Left lung (tissue), 10 donors: Measurements from ENCODE around the gene SPOP. TPM values are rescaled to one million over a fixed set of nuclear protein-coding genes. Genes with fewer than 3 reads are reported as not detected.

ENCODE experiments used
- ATAC-seq: fragments of 200-7000 bp; cut with Tn5 transposase; one replicate; pipeline ENCODE4 v1.9.1; 2020; ENCODE audit warnings: moderate library complexity
- DNase-seq, 4 donors: peaks; one replicate each; pipeline ENCODE4 v3.0.0-alpha.2; 2013 to 2020
- H3K27ac ChIP-seq, 2 donors: fragments of 200-600 bp; sonication (generic) in 1 of 2; one replicate each; pipeline versions ENCODE4 v1.5.0 to v1.8.0; 2020 to 2021
- H3K27me3 ChIP-seq, 2 donors: fragments of 200-600 bp; sonication (generic) in 1 of 2; one replicate each; pipeline versions ENCODE4 v1.5.0 to v1.8.0; 2020 to 2021
- H3K36me3 ChIP-seq, 2 donors: fragments of 200-600 bp; sonication (generic) in 1 of 2; one replicate each; pipeline versions ENCODE4 v1.5.0 to v1.8.0; 2020 to 2021
- H3K4me1 ChIP-seq, 2 donors: fragments of 200-600 bp; one replicate each; pipeline ENCODE4 v1.8.0; 2021
- H3K4me3 ChIP-seq, 2 donors: fragments of 200-600 bp; sonication (generic) in 1 of 2; one replicate each; pipeline versions ENCODE4 v1.5.0 to v1.8.0; 2020 to 2021; ENCODE audit warnings: mild to moderate bottlenecking in 1 of 2
- H3K9me3 ChIP-seq, 2 donors: fragments of 200-600 bp; sonication (generic) in 1 of 2; one replicate each; pipeline versions ENCODE4 v1.5.0 to v1.8.0; 2020 to 2021
- CTCF ChIP-seq, 2 donors: fragments of 200-600 bp; sonication (generic) in 1 of 2; IDR thresholded peaks; one replicate each; pipeline versions ENCODE4 v1.5.0 to v1.8.0; 2021; ENCODE audit warnings: antibody characterized with exemption in 2 of 2
- intact Hi-C, 2 donors: fragments of 100-400 bp; cut with DNase I; formaldehyde crosslinking; loops; one replicate each; pipeline versions ENCODE4 v1.11.2 to v1.14.2; 2022
- polyA plus RNA-seq, 6 donors: library from polyadenylated mRNA; unstranded; fragments of 120-200 nt; gene quantifications; one replicate each; pipeline ENCODE4 v1.2.1, GENCODE V29; 2013; ENCODE audit not compliant: insufficient read length in 6 of 6
- total RNA-seq, 2 donors: library from RNA; stranded (reverse); fragmentation: NEBNext Ultra II Directional; extraction: Animal tissue kit (Norgen Biotek cat#: 25700); gene quantifications; one replicate each; pipeline ENCODE4 v1.2.1, GENCODE V29; 2021
- donor health status: DM: no; HTN: yes; CAD: no.
- donor health status: DM: no; HTN: no; CAD: no.

The SPOP gene
- total and polyA plus RNA-seq, 8 donors: 68.7 to 89.6 (median 79.1) TPM

- H3K27me3 ChIP-seq: no peaks in the 10 kb centered on the region
- H3K27ac ChIP-seq: no peak overlapping the region
- H3K36me3 ChIP-seq: peaks cover 0 to 18% of the 10 kb centered on the region in 2 donors
- no peak overlapping the region for H3K4me3 ChIP-seq
- DNase-seq (no peak), ATAC-seq (peak; percentile 49)
- intact Hi-C loops: loop anchor here in 1 of 2 donors (10.0 kb wide), 1 partner anchor 121 kb away; the partner anchor contains the start of gene NXPH3
- H3K9me3 ChIP-seq: no peaks in the 10 kb centered on the region
- no peak for TF ChIP-seq CTCF (IDR thresholded peaks at IDR 0.05)
- H3K4me1 ChIP-seq: peaks cover 4% of the 10 kb centered on the region in 2 donors
Measured at GRCh38 chr17:49696233-49696761, 18.4 kb upstream of the SPOP start.

GRCh38 chr17:49695698-49696232 lies 17.9 kb upstream of the SPOP start:
- Histone ChIP-seq H3K4me3 (no peak overlapping the region), H3K36me3 (peaks cover 0 to 13% of the 10 kb centered on the region in 2 donors), H3K9me3 (no peaks in the 10 kb centered on the region), H3K4me1 (peaks cover 4 to 7% of the 10 kb centered on the region in 2 donors), H3K27me3 (no peaks in the 10 kb centered on the region), H3K27ac (no peak overlapping the region)
- intact Hi-C loops: loop anchor here (2.0 to 10.0 kb wide), 2 partner anchors 121 to 125 kb away; partner anchors contain the start of gene NXPH3 (in 1 of the 2)
- TF ChIP-seq CTCF (IDR thresholded peaks at IDR 0.05): no peak
- no peak for DNase-seq
- no peak for ATAC-seq

- Histone ChIP-seq H3K27ac (no peak overlapping the region), H3K36me3 (peaks cover 0 to 6% of the 10 kb centered on the region in 2 donors), H3K4me1 (peaks cover 4 to 12% of the 10 kb centered on the region in 2 donors), H3K4me3 (no peak overlapping the region), H3K27me3 (no peaks in the 10 kb centered on the region), H3K9me3 (no peaks in the 10 kb centered on the region)
- peak; percentile 93 to 94 for TF ChIP-seq CTCF (IDR thresholded peaks at IDR 0.05)
- DNase-seq: peak in 1 of 4 donors; percentile 41
- ATAC-seq: peak; percentile 86
- intact Hi-C loops: loop anchor here (2.0 to 10.0 kb wide), 2 partner anchors 120 to 124 kb away; partner anchors contain the start of gene NXPH3 (in 1 of the 2)
Measured at GRCh38 chr17:49694847-49695697, 17.2 kb upstream of the SPOP start.

- Histone ChIP-seq H3K27me3 (no peaks in the 10 kb centered on the region), H3K4me1 (peaks cover 12 to 35% of the 10 kb centered on the region in 2 donors), H3K27ac (no peak overlapping the region), H3K36me3 (no peaks in the 10 kb centered on the region), H3K4me3 (no peak overlapping the region), H3K9me3 (no peaks in the 10 kb centered on the region)
- DNase-seq: no peak
- no peak for TF ChIP-seq CTCF (IDR thresholded peaks at IDR 0.05)
- intact Hi-C loops: loop anchor here in 1 of 2 donors (10.0 kb wide), 1 partner anchor 118 kb away; the partner anchor contains the start of gene NXPH3
- ATAC-seq: no peak
Measured at GRCh38 chr17:49692751-49693150, 14.9 kb upstream of the SPOP start.
